H1 (cell line): ENCODE measurements around the gene NEO1. TPM values are rescaled to one million over a fixed set of nuclear protein-coding genes. Genes with fewer than 3 reads are reported as not detected.

Experiments used
- CTCF ChIA-PET: fragments of 300-600 bp; sonication (Branson Sonifier 250); formaldehyde crosslinking; loops from one replicate; lab custom pipeline; 2021; ENCODE audit not compliant: partially characterized antibody; lab: Charles Lee
- POLR2A ChIA-PET: fragments of 300-600 bp; sonication (Branson Sonifier 250); formaldehyde crosslinking; loops from one replicate; lab custom pipeline; 2021; ENCODE audit warnings: inconsistent platforms; ENCODE audit not compliant: partially characterized antibody; lab: Charles Lee
- DNase-seq, 2 experiments: peaks; one replicate each; pipeline versions ENCODE4 v3.0.0 to v3.0.0-alpha.2; 2010 to 2022; ENCODE audit warnings: low spot score in 2 of 2, low read depth in 1 of 2, mixed read lengths in 1 of 2
- FAIRE-seq: peaks from 2 replicates; lab custom pipeline; 2011; peaks lifted over from hg19 to GRCh38; lab: Jason Lieb, UNC
- H2AFZ ChIP-seq: 2 replicates; pipeline ENCODE4 v1.8.1; 2012; ENCODE audit warnings: low read length, inconsistent platforms
- H2AK5ac ChIP-seq: 2 replicates; pipeline ENCODE4 v1.6.1; 2013; ENCODE audit warnings: low read depth, low read length
- H2BK120ac ChIP-seq: replicated peaks from 2 replicates; pipeline ENCODE3; 2013; ENCODE audit warnings: low read depth, low read length, inconsistent platforms
- H2BK12ac ChIP-seq: 2 replicates; pipeline ENCODE4 v1.6.1; 2013; ENCODE audit warnings: low read depth, low read length
- H2BK15ac ChIP-seq: 2 replicates; pipeline ENCODE4 v1.6.1; 2013; ENCODE audit warnings: low read length
- H2BK20ac ChIP-seq: 2 replicates; pipeline ENCODE4 v1.6.1; 2013; ENCODE audit warnings: low read length
- H2BK5ac ChIP-seq: 2 replicates; pipeline ENCODE4 v1.6.1; 2013; ENCODE audit warnings: low read depth, low read length
- H3K14ac ChIP-seq: 2 replicates; pipeline ENCODE4 v1.6.1; 2013; ENCODE audit warnings: inconsistent platforms; ENCODE audit not compliant: insufficient read length
- H3K18ac ChIP-seq: 2 replicates; pipeline ENCODE4 v1.6.1; 2013; ENCODE audit warnings: low read length; ENCODE audit errors: extremely low read depth
- H3K23ac ChIP-seq: 2 replicates; pipeline ENCODE4 v1.6.1; 2013; ENCODE audit warnings: inconsistent platforms; ENCODE audit not compliant: insufficient read length
- H3K23me2 ChIP-seq: 2 replicates; pipeline ENCODE4 v1.6.1; 2013; ENCODE audit warnings: low read depth, low read length
- H3K27ac ChIP-seq: 2 replicates; pipeline ENCODE4 v1.6.1; 2011; ENCODE audit warnings: low read depth, low read length, inconsistent platforms
- H3K27me3 ChIP-seq, 4 experiments: replicated peaks in 1 of 4; 1 replicate in 1 of 4; 2 replicates in 3 of 4; pipeline versions ENCODE4 v1.6.1 to v1.8.1; 2011 to 2013; ENCODE audit warnings: low read length in 3 of 4, mild to moderate bottlenecking in 3 of 4, inconsistent platforms in 2 of 4, mixed read lengths in 2 of 4, moderate library complexity in 1 of 4; ENCODE audit not compliant: control insufficient read depth in 3 of 4, insufficient read depth in 3 of 4; ENCODE audit errors: extremely low read depth in 1 of 4
- H3K36me3 ChIP-seq, 4 experiments: 2 replicates each; pipeline versions ENCODE4 v1.6.1 to v1.8.1; 2011 to 2013; ENCODE audit warnings: mild to moderate bottlenecking in 4 of 4, low read length in 3 of 4, moderate library complexity in 2 of 4, control low read depth in 1 of 4, inconsistent platforms in 1 of 4; ENCODE audit not compliant: insufficient read depth in 4 of 4, control insufficient read depth in 2 of 4
- H3K4ac ChIP-seq: replicated peaks from 2 replicates; pipeline ENCODE3; 2013; ENCODE audit warnings: low read length, low read depth, mixed read lengths, inconsistent platforms; ENCODE audit not compliant: insufficient read length
- H3K4me1 ChIP-seq, 4 experiments: replicated peaks in 1 of 4; 1 replicate in 1 of 4; 2 replicates in 3 of 4; pipeline versions ENCODE4 v1.6.1 to v1.8.1; 2011 to 2013; ENCODE audit warnings: low read length in 3 of 4, inconsistent platforms in 2 of 4, mixed read lengths in 1 of 4; ENCODE audit not compliant: insufficient read depth in 4 of 4, control insufficient read depth in 3 of 4
- H3K4me2 ChIP-seq, 2 experiments: 2 replicates each; pipeline versions ENCODE4 v1.6.1 to v1.8.1; 2011 to 2013; ENCODE audit warnings: low read depth in 2 of 2, low read length in 2 of 2, control low read depth in 1 of 2, inconsistent platforms in 1 of 2, mild to moderate bottlenecking in 1 of 2; ENCODE audit not compliant: insufficient read depth in 1 of 2
- H3K4me3 ChIP-seq, 4 experiments: fragments of 200-600, 300-600 bp in 1 of 4; sonication (generic), shearing (Covaris generic), sonication (Bioruptor Twin) in 1 of 4; 2 replicates each; pipeline versions ENCODE4 v1.5.1 to v1.8.1; 2011 to 2016; ENCODE audit warnings: low read length in 4 of 4, low read depth in 3 of 4, control low read depth in 2 of 4, inconsistent platforms in 2 of 4, mild to moderate bottlenecking in 2 of 4, mixed read lengths in 1 of 4, moderate library complexity in 1 of 4; ENCODE audit not compliant: insufficient read depth in 2 of 4; ENCODE audit errors: extremely low read depth in 1 of 4
- H3K56ac ChIP-seq: replicated peaks from 2 replicates; pipeline ENCODE3; 2013; ENCODE audit warnings: low read depth, mild to moderate bottlenecking, mixed read lengths, low read length, inconsistent platforms; ENCODE audit not compliant: insufficient read length
- H3K79me1 ChIP-seq: 2 replicates; pipeline ENCODE4 v1.6.1; 2013; ENCODE audit warnings: low read depth, low read length, control low read depth
- H3K79me2 ChIP-seq, 2 experiments: 2 replicates each; pipeline versions ENCODE4 v1.6.1 to v1.8.1; 2012 to 2013; ENCODE audit warnings: low read length in 2 of 2, mild to moderate bottlenecking in 2 of 2, inconsistent platforms in 1 of 2; ENCODE audit not compliant: insufficient read depth in 2 of 2, control insufficient read depth in 1 of 2
- H3K9ac ChIP-seq, 4 experiments: replicated peaks in 1 of 4; 1 replicate in 1 of 4; 2 replicates in 3 of 4; pipeline versions ENCODE4 v1.6.1 to v1.8.1; 2011 to 2013; ENCODE audit warnings: low read depth in 3 of 4, low read length in 3 of 4, control low read depth in 2 of 4, mild to moderate bottlenecking in 2 of 4, moderate library complexity in 2 of 4, inconsistent platforms in 1 of 4; ENCODE audit errors: extremely low read depth in 1 of 4
- H3K9me3 ChIP-seq, 2 experiments: 2 replicates each; pipeline versions ENCODE4 v1.6.1 to v1.8.1; 2012 to 2013; ENCODE audit warnings: mild to moderate bottlenecking in 2 of 2, moderate library complexity in 2 of 2, control low read depth in 1 of 2, inconsistent platforms in 1 of 2, low read depth in 1 of 2, low read length in 1 of 2, mixed read lengths in 1 of 2; ENCODE audit not compliant: insufficient read depth in 2 of 2
- H4K20me1 ChIP-seq, 2 experiments: replicated peaks in 1 of 2; 2 replicates each; pipeline versions ENCODE3 to v1.8.1; 2011 to 2013; ENCODE audit warnings: inconsistent platforms in 2 of 2, low read length in 2 of 2, mild to moderate bottlenecking in 1 of 2; ENCODE audit not compliant: insufficient read depth in 2 of 2, control insufficient read depth in 1 of 2
- H4K5ac ChIP-seq: 2 replicates; pipeline ENCODE4 v1.6.1; 2013; ENCODE audit warnings: low read length, low read depth, mixed read lengths, inconsistent platforms; ENCODE audit not compliant: insufficient read length
- H4K8ac ChIP-seq: 2 replicates; pipeline ENCODE4 v1.8.0; 2013; ENCODE audit warnings: mild to moderate bottlenecking, moderate library complexity, low read length, inconsistent platforms; ENCODE audit not compliant: insufficient read depth; ENCODE audit errors: extremely low read depth
- H4K91ac ChIP-seq: replicated peaks from 2 replicates; pipeline ENCODE3; 2013; ENCODE audit warnings: low read length, mixed read lengths, inconsistent platforms; ENCODE audit not compliant: insufficient read length
- TEAD4 ChIP-seq: IDR thresholded peaks from 2 replicates; pipeline ENCODE4 v1.6.1; 2012; ENCODE audit warnings: low read depth, low read length, inconsistent platforms, mixed read lengths
- WGBS, 2 experiments: shearing (Covaris generic) in 1 of 2; methylation state at CpG; one replicate each; pipeline versions ENCODE4 v1.1.6 to v1.1.7; 2013 to 2015; ENCODE audit warnings: low lambda C conversion rate in 2 of 2, mixed read lengths in 2 of 2, inconsistent platforms in 1 of 2, low coverage in 1 of 2, missing lambda C conversion rate in 1 of 2; ENCODE audit not compliant: insufficient replicate concordance in 2 of 2, insufficient coverage in 1 of 2, insufficient read length in 1 of 2; ENCODE audit errors: extremely low coverage in 1 of 2, missing lambda C conversion rate in 1 of 2; 5-methylcytosine and 5-hydroxymethylcytosine counted together
- polyA plus RNA-seq, 7 experiments: library from polyadenylated mRNA; depleted of rRNA in 3 of 7; stranded (reverse) in 5 of 7; unstranded in 2 of 7; fragments of >200 nt in 5 of 7; fragments of 200-250 nt in 2 of 7; gene quantifications; 1 replicate in 5 of 7; 2 replicates in 1 of 7; 4 replicates in 1 of 7; pipeline versions ENCODE4 v1.2.1 to v1.2.3, GENCODE V29; 2011 to 2013; ENCODE audit warnings: missing spikeins in 2 of 7, mixed read lengths in 2 of 7
- total RNA-seq: library from RNA; stranded (reverse); fragmentation: NEBNext Ultra II Directional; extraction: Animal tissue kit (Norgen Biotek cat#: 25700); gene quantifications from 2 replicates; pipeline ENCODE4 v1.2.1, GENCODE V29; 2021

NEO1 gene
- total and polyA plus RNA-seq, 2 of the 8 experiments (the other 6 are each of a cell fraction or from before 2014, with no cell fraction given), result 36.0 to 51.0 TPM

GRCh38 chr15:73320619-73321180 lies 268.4 kb downstream of the NEO1 start:
- Histone ChIP-seq H2AFZ (no peak overlapping the region), H2BK20ac (no peak overlapping the region), H3K18ac (no peak overlapping the region), H2BK5ac (no peak overlapping the region), H3K9ac (no peak overlapping the region), H4K20me1 (peaks cover 6 to 7% of the 10 kb centered on the region in 2 experiments), H3K4me2 (no peak overlapping the region), H3K56ac (no peak overlapping the region), H3K4ac (no peak overlapping the region), H2BK15ac (no peak overlapping the region), H3K36me3 (peaks cover 0 to 19% (median 7%) of the 10 kb centered on the region in 4 experiments; a peak in 5 of 8 replicates), H2BK12ac (no peak overlapping the region), H3K23me2 (no peaks in the 10 kb centered on the region), H3K9me3 (no peaks in the 10 kb centered on the region), H3K27ac (no peak overlapping the region), H3K14ac (no peak overlapping the region), H4K8ac (no peak overlapping the region), H3K4me3 (no peak overlapping the region), H4K91ac (no peak overlapping the region), H3K79me2 (no peaks in the 10 kb centered on the region), H2BK120ac (no peak overlapping the region), H3K79me1 (no peaks in the 10 kb centered on the region; the same call in 1 of the 2 replicates), H4K5ac (no peak overlapping the region), H2AK5ac (no peak overlapping the region), H3K23ac (no peak overlapping the region), H3K4me1 (peaks cover 0 to 16% (median 11%) of the 10 kb centered on the region in 4 experiments; a peak in 6 of 7 replicates), H3K27me3 (no peaks in the 10 kb centered on the region; a peak in 1 of 7 replicates)
- DNase-seq (no peak), FAIRE-seq (no peak)
- whole genome bisulfite sequencing, 2 experiments, result 71% methylated on average over 3 of the region's 3 CpGs; no CpG with 5 or more reads in 1 of the 2 experiments
- ChIA-PET CTCF (interaction anchor here (0.8 to 1.8 kb wide), 4 partner anchors 14 to 144 kb away, joined by 3 to 5 read pairs (median 4); no protein-coding TSS in a partner anchor), POLR2A (interaction anchor here (1.8 to 2.3 kb wide), 2 partner anchors 10 to 43 kb away, joined by 4 to 5 read pairs; no protein-coding TSS in a partner anchor)
- no peak for TF ChIP-seq TEAD4
